SIG-M5 (cell line): Measurements from ENCODE around the gene UBQLN4.
"Not testable (repeated sequence)": the region's sequence is repeated elsewhere in the genome, so short reads cannot be mapped to it uniquely, and the experiment has no call there.

Experiments
- DNase-seq: peaks from one replicate; lab custom pipeline; 2025; lab: John Stamatoyannopoulos, UW

The UBQLN4 gene

DNA sequence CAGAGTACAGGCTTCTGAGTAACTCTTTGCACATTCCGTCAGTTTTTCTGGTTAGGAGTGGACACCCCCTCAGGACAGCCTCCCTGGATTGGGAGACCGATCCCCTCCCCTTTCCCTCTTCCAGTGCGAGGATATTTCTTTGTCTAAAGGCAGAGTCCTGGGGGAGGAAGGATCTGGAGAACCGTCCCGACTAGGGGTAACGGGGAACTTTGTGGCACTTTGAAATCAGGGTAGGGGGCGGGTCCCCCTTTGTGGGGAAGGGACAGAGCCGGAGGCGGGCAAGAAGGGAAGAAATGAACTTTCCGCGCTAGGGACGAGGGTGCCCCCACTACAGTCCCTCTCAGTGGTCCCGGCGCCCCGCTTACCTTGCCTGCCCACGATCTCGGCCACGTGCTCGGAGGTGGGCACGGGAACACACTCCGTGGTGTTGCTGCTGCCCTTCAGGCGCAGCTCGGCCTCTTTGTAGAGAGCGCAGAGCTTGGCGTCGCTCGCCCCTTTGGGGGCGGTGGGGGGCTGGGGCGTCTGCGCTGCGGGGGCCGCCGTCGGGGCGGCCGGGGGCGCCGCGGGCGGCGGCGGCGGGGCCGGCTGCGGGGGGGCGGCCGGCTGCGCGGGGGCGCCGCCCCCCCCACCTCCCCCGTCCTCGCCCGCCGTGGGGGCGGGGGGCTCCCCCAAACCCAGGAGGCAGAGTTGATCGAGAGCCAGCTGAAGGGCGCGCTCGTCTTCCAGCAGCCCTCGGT, 27.8 kb upstream of the UBQLN4 start:
- DNase-seq, result no peak

DNA sequence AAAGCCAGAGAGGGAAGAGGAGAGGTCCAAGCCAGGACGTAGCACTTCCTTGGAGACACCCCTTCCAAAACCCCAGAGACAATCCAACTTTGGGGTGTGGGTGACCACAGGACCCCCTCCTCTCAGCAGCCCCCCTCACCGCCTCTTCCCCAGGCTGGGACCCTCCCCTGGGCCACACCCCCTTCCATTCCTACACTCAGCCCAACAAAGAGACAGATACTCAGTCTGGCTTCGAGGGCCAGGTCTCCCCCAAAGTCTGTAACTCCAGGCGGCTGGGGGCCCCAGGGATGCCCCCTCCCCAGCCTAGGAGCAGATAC, 27.2 kb upstream of the UBQLN4 start:
- DNase-seq, result no peak

DNA sequence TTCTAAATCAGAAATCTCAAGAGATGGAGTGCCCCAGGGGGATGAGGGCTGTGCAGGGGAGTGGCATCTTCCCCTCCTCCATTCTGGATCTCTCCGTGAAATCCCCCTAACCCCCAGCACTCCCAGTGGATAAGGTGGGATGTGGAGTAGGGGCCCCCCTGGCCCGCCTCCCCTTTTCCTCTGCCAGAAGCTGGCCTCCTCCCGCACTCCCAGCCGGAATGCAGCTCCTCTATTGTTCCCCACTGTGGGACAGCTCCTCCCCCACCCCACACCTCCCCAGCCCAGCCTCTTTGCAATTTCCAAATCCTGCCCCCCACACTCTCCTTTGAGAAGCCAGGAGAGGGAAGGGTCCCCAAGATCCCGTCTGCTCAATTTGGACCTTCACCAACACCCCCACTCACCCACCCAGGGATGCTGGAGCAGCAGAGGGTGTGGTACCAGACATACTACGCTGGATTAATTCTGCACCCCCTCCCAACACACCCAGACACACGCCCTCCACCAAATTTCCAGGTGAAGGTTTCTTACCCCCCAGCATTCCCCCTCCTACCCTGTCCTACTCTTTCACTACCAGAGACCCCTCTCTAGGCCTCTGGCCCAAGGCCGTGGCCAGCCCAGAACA, 26.8 kb upstream of the UBQLN4 start:
- DNase-seq, result no peak

DNA sequence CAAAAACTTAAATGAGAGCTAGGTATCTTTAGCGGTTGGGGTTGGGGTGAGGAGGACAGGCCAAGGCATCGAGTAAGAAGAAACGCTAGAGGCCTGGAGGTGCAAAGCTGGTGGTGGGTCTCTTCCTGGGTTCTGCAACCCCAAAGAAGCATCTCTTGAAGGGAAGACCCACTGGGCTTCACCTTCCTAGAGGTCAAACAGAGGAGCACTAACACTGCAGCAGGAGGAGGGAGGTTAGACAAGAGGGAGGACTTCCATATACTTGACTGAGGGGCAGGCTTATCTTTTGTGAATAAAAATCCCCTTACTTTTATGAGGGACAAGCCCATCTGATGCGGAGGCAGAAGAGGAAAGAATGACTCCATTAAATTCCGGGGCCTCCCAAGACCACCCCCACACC, 26.2 kb upstream of the UBQLN4 start:
- DNase-seq, result no peak

DNA sequence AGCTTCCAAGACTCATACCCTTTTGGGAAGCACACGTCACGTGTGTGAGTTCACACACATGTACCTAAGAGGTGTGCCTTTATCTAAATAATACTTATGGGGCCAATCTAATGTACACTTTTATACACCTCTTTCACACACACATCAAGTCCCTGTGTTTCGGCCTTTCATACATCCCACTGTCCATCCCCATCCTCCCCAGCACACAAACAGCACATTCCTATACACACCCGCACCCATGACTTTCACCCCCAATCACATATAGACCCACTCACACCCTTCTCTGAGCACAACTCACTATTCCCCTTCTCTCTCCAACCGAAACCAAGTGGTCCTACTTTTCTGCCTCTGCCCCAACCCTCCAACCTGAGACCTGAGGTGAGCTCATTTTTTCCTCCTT, 25.1 kb upstream of the UBQLN4 start:
- DNase-seq, result no peak

DNA sequence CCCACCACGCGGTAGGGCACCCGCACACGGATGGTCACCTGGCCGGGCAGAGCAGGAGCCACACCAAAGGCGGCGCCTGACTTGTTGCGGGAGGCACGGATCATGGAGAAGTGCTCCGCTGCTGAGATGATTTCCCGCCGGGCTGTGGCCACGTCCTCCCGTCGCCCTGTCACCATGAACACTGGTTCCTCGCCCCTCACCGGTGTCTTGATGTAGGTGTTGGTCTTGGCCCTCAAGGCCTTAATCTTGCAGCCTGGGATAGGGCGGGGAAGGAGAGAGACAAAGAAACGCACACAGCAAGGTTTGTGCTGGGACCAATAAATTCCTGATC, 23.8 kb upstream of the UBQLN4 start:
- DNase-seq, result no peak

DNA sequence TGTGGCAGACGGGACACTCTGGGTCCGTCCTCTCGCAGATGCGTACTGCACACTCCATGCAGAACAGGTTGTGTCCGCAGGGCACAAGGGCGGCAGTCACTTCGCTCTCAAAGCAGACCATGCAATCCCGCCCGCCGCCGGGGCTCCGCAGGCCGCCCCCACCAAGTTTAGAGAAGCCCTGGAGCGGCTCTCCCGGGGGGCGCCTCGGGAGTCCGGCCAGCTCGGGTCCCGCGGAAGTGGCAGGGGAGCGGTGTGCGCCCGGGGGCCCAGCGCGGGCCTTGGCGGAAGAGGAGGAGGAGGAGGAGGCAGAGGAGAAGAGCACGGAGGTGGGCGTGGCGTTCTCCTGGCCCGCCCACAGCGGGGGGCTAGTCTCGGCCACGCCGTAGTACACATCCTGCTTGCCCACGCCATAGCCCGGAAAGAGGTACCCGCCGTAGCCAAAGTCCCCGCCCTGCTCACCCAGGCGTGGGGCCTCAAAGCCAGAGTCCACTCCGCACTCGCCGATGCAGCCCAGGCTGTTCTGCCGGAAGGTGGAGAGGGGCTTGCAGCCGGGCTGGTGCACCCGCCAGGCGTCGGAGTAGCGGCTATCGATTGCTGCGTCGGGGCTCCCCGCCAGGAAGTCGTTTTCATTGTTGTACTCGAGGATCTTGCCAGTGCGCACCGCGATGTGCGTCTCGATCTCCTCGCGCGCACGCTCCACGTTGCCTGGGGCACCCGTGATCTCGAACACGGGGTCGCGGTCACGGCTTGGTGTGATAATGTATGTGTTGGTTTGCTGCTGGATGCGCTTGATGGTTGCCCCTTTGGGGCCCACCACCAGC, 23.2 kb upstream of the UBQLN4 start:
- DNase-seq, result no peak

DNA sequence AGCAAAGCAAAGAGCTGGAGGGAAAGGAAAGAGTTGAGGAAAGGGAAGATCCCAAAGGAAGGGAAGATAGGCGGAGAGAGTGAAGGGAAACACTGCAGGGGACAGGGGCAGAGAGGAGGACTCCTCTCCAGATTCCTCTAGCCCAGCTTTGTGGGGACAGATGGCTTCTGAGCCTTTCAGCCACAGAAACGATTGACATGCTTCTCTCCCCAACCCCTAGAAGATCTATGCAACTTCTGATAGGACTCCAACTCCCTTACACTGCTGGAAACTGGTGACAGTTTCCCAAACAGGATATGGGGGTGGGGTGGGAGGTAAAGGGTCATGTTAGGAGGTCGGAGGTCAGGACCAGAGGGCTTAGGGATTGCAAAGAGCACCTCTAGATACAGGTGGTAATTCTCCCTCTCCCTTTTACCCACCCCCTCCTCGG, 22.2 kb upstream of the UBQLN4 start:
- DNase-seq, result no peak

DNA sequence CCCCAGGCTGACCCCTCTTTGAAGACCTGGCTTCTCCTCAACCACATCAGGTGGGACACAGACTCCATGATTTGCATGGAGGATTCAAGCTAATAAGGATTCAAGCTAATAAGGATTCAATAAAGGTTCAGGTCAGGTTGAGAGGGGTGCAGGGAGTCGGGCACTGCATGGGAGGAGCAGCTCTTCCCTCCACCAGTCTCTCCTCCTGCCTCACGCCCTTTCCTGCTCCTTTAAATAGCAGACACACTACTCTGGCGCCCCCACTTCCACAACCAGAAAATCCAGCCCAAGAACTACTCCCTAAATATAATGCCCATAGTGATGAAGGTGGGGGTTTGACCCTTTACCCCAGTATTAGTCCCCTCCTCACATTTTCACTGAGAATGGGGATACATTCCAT, 21.6 kb upstream of the UBQLN4 start:
- no peak for DNase-seq

DNA sequence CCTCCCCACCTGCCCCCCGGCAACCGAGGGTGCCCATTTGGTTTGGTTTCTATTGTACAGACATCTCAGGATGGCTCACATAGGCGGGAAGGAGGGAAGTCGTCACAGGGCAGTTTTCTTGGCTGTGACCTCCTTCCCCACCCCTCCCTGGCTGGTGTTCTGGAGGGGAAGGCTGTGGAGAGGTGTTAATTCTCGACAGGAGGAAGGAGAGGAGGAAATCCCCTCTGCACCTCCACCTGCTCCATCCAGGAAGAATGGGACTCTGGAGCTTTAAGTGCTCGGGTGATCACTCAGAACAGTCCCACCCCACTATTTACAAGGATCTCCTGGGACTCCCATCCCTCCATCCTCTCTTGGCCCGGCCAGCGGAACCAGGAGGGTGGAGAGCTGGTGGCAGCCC, 21.1 kb upstream of the UBQLN4 start:
- no peak for DNase-seq

DNA sequence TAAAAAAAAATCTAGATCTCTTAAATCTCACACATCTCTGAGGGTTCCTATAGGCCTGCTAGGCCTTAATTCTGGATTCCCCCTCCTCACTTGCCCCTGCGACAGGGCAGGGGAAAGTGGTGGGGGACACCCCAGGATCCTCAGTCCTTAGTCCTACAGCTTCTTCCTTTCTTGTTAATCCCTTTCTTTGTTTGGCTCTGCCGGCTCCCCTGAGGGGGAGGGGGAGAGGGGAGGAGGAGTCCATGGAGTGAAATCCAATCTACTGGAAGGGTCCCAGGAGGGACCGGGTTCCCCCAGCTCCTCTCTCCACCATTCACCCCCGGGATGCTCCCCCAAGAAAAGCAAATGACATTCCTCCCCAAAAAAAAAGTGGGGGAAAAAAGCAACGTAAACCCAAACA, 20.1 kb upstream of the UBQLN4 start:
- no peak for DNase-seq

DNA sequence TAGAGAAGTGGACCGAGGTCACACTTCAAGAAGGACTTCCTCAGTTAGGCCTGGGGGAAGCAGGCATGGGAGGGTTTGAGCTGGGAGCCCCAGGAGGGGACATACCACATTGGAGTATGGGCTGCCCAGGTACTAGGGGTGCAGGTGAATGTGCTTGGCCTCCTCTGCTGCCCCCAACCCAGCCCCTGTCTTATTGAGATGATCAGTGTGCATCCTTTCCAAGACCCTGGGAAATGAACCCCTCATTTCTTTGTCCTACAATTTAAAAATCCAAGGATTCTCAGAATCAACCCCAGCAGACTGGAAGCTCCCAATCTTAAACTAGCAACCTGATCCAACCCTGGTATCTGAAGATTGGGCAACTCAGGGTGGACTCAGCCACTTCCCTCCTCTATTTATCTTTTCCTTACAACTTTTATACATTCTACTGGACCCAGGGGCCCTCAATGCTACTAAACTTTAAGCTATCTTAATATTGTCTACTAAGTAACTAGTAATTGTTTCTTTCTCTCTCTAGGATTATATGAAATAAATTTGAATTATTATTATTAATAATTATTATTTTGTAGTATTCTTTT, 19.6 kb upstream of the UBQLN4 start:
- DNase-seq, result no peak

DNA sequence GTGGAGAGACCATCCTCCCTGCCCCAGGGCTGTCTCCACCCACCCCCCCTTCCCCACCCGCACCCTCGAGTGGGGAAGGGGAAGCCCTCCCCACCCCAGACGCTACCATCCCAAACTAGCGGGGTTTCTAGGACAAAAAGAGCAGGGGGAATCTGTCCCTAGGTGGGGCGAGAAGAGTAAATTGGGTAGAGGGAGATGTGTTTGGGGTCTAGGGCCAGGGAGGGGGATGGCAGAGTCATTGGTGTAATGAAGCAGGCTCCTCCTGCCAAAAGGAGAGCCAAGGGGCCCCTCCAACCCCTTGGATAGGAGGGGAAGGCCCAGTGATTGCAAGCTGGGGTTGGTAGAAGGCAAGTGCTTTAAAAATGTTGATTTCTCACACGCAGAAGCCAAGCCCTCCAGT, 18.7 kb upstream of the UBQLN4 start:
- no peak for DNase-seq

DNA sequence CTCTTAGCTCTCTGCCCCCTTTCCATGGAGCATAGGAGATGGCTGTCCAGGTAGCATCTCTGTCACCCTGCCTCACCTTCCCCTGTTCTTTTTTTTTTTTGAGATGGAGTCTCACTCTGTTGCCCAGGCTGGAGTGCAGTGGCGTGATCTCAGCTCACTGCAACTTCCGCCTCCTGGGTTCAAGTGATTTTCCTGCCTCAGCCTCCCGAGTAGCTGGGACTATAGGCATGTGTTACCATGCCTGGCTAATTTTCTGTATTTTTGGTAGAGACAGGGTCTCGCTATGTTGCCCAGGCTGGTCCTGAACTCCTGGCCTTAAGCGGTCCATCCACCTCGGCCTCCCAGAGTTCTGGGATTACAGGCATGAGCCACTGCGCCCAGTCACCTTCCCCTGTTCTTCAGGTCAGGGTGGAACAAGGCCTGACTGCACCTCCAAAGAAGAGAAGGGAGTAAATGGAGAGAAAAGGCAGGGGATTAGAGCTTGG, 17.8 kb upstream of the UBQLN4 start:
- DNase-seq, result not testable (repeated sequence)

DNA sequence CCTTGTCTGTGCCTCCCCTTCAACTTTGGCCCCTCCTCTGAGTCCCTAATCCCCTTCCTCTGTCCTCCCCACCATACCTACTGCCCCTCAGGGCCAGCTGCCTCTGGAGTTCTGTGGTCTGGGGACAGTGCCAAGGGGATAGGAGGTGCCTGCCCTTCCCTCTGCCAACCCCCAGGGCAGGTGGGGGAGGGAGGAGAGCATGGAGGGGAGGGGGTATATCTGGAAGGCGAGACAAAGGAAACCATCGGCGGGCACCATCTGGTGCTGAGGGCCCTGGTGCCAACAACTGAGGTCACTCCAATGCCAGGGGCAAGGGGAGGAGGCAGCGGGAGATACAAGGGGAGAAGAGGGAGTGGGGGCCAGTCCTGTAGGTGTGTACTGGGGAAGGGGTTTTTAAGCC, 16.9 kb upstream of the UBQLN4 start:
- no peak for DNase-seq

DNA sequence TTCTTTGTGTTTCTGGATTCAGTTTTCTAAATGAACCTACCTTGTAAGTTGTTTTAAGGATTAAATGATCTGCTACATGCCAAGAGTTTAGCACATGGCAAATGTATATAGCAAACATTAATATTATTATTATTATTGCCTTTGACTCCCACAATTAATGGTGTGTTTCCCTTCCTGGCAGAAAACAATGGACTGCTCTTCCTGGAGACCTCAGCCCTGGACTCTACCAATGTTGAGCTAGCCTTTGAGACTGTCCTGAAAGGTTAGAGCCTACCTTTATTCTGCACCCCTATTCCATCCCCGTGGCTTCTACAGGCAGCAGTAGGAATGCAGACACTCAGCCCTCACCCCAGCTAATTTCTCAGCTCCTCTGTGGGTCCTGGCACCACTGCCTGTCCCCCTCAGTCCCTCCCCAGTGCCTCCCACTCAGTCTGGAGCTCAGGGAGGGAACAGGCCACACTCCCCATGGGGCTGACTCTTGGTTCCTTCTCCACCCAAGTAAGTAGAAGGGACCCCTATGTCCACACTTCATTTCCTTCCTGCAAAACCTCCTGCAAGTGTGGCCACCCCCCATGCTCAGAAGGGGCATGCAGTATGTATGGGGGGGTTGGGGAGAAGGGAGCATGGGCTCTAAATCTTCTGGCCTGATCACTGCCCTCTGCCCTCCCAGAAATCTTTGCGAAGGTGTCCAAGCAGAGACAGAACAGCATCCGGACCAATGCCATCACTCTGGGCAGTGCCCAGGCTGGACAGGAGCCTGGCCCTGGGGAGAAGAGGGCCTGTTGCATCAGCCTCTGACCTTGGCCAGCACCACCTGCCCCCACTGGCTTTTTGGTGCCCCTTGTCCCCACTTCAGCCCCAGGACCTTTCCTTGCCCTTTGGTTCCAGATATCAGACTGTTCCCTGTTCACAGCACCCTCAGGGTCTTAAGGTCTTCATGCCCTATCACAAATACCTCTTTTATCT, 16.2 kb upstream of the UBQLN4 start:
- no peak for DNase-seq

DNA sequence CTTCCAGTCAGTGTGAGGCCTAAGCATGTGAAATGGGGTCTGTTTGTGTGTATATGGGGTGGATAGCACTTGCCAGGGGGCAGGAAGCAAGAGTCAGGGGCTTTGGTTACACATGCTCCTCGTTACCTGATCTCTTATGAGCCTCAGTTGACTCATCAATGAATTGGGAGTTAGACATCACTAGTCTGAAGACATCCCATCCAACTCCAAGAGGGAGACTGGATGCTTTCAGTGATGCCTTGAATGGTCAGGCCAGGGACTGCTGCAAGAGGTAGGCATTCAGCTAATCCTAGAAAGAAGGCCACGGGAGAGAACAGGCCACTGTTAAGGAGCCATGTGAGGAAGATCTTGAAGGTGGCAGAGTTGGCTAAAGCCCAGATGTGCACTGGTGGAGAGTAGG, 13.7 kb upstream of the UBQLN4 start:
- DNase-seq, result no peak

DNA sequence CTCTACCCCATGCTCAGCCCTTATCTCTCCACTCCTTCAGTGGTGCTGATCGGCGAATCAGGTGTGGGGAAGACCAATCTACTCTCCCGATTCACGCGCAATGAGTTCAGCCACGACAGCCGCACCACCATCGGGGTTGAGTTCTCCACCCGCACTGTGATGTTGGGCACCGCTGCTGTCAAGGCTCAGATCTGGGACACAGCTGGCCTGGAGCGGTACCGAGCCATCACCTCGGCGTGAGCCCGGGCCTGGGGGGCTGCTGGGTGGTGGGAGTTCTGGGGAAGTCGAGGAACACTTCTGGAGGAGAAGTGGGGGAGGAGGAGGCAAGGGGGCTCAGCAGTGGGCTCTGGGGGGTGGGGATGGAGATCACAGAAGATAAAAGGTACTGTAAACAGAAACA, 12.3 kb upstream of the UBQLN4 start:
- DNase-seq, result no peak

DNA sequence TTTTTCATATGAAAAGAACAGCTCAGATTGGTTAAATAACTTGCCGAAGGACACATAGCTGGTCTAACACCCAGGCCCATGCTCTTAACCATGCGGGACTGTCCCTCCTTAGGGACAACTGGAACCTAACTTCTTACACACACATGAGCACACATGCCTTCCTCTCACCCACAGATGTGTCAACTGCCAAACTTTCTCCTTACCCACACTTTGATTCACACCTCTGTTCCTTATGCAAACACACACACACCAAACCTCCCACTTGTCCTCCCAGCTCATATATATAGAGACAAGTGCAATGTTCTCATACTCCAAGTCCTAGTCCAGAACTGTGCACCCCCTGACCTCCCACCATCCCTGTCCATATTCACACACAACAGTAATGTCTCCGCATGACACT, 11.6 kb upstream of the UBQLN4 start:
- DNase-seq, result no peak

DNA sequence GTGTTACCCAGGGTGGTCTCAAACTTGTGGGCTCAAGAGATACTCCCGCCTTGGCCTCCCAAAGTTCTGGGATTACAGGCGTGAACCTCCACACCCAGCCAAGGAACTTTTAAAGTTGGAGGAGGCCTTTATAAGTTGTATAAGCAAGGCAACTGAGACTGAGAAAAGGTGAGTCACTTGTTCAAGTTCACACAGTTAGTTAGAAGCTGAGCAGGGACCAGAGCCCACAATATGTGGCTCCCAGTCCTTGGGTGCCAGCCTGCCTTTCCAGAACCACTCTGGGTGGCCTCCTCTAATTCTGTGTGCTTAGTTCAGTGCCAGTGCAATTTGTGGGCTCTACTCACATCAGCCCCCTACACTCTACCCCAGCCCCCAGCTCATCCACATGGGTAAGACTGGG, 11.0 kb upstream of the UBQLN4 start:
- DNase-seq, result no peak

DNA sequence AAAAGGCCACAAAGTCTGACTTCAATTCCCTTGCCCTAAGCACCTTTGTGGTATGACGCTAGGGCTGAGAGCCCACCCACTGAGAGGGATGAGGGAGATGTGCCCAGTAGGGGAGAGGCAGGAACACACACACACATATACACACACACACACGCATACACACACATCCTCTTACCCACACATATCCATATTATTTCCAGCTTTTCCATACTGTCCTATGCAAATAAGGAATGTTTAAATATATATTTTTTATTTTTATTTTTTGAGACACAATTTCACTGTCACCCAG, 10.3 kb upstream of the UBQLN4 start:
- no peak for DNase-seq

DNA sequence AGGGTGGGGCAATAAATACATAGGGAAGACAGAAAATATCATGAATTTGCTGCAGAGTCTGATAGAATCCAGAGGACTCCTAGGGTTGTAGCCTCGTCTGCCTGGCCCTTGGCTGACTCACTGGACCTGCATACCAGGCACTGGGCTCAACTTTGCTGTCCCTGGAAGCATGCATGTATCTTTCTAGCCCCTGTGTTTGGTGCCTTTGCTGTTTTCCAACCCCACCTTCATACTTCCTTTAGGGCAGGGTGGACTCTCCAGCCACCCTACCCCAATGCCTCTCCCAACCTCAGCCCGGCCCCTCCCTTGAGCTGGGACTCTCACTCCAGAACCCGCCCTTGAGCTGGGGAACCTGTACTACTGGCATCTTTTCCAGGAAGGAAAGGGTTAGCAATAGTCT, 8.6 kb upstream of the UBQLN4 start:
- DNase-seq, result no peak
